22Rv1 (cell line): ENCODE data around the gene AUTS2.

ENCODE experiments used
- H3K27ac ChIP-seq: fragments of 450-650 bp; 2 replicates; pipeline ENCODE4 v1.5.1; 2017
- CTCF ChIP-seq: fragments of 450-650 bp; IDR thresholded peaks from 2 replicates; pipeline ENCODE4 v1.5.1; 2017; ENCODE audit warnings: mild to moderate bottlenecking
- ZFX ChIP-seq: fragments of 450-650 bp; IDR thresholded peaks from 2 replicates; pipeline ENCODE4 v1.6.1; 2017; ENCODE audit warnings: antibody characterized with exemption, borderline replicate concordance

The AUTS2 gene

DNA sequence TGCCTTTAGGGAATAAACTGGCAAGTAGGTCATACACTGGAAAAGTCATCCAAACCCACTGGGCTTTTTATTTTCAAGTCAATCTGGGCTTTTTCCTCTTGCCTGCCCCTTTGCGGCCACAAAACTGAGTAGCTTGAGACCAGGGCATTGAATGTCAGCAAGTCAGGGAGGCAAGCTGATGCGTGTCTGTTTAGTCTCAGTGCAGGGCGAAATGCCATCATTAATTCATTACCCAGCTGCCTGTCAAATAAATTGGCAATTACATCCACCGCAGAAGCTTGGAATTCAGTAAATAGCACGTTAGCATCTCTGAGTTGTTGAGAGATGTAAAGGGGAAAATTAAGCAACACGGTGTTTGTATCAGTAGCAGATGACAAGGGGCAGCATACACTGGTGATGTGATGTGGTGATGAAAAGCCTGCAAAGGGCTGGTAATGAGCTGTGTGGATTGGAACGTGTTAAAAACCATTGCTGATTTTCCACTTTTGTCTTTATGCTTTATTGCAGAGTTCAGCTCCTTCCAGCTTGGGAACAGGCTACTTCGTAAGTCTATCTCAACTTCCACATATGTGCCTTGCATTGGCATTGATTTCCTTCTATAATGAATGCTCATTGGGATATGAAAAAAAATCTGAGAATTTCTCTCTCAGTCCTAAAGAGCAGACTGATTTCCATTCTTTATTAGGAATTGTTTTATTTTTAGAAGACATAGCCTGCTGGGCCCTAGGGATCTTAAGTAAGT, 535.9 kb downstream of the AUTS2 start:
- TF ChIP-seq CTCF (no peak), ZFX (no peak)

DNA sequence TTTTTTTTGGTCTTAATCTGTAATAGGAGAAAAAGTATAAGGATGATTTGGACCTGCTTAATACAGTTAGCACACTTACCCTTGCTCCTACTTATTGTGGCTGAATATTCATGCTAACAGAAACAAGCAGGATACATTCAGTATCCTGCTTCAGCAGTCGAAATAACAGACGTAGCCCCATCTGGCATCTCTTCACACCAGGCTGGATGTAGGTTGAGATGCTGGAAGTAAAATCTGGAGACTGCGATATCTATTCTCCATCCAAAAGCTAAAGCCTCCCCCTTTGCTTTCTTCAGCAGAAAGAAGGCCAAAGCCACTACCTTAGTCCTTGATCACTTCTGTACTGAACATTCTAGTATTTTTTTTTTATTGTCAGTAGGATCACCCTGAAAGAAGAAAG, 537.4 kb downstream of the AUTS2 start:
- no peak overlapping the region for H3K27ac ChIP-seq
- TF ChIP-seq ZFX (no peak), CTCF (no peak)

More for the DNA sequence above, 535.9 kb downstream of the AUTS2 start:
- no peak overlapping the region for H3K27ac ChIP-seq

GRCh38 chr7:70137126-70137525, 538.9 kb downstream of the AUTS2 start:
- no peak for TF ChIP-seq CTCF
- no peak for TF ChIP-seq ZFX

GRCh38 chr7:70142247-70142932, 544.1 kb downstream of the AUTS2 start:
- no peak overlapping the region for H3K27ac ChIP-seq
- TF ChIP-seq CTCF = no peak
- TF ChIP-seq ZFX = no peak

More at GRCh38 chr7:70137126-70137525, 538.9 kb downstream of the AUTS2 start:
- no peak overlapping the region for H3K27ac ChIP-seq

- TF ChIP-seq ZFX (no peak), CTCF (no peak)
These were observed 545.1 kb downstream of the AUTS2 start for GRCh38 chr7:70143075-70144044.

GRCh38 chr7:70148997-70149396, 550.7 kb downstream of the AUTS2 start:
- TF ChIP-seq CTCF (no peak), ZFX (no peak)
- H3K27ac ChIP-seq = no peak overlapping the region

More at GRCh38 chr7:70143075-70144044, 545.1 kb downstream of the AUTS2 start:
- H3K27ac ChIP-seq = no peak overlapping the region

DNA sequence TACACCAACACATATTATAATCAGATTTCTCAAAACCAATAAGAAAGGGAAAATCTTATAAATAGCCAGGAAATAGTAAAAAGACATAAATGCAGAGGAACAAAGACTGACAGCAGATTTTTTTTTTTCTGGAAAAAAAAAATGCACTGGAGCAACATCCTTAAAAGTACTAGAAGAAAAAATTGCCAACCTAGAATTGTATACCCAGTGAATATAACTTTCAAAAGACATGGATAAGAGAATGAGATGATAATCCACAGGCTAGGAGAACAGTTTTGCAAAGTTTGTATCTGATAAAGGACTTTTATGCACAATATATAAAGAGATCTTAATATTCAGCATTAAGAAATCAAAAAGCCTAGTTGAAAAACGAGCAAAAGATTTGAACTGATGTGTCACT, 554.0 kb downstream of the AUTS2 start:
- H3K27ac ChIP-seq = no peak overlapping the region
- no peak for TF ChIP-seq CTCF
- TF ChIP-seq ZFX = no peak
